Osteocyte (in vitro differentiated cells): Measurements from ENCODE around the gene INCA1. TPM values are rescaled to one million over a fixed set of nuclear protein-coding genes. Genes with fewer than 3 reads are reported as not detected.
"Not testable (repeated sequence)": the region's sequence is repeated elsewhere in the genome, so short reads cannot be mapped to it uniquely, and the experiment has no call there.

Experiments used
- DNase-seq: peaks from one replicate; pipeline ENCODE4 v3.0.0; 2021; ENCODE audit warnings: mixed read lengths; ENCODE audit not compliant: unreplicated experiment; ENCODE audit errors: extremely low spot score
- H3K27ac Mint-ChIP-seq: one replicate; pipeline ENCODE4 v1.8.0; 2021; ENCODE audit warnings: mild to moderate bottlenecking, mixed read lengths; ENCODE audit not compliant: unreplicated experiment
- H3K27me3 Mint-ChIP-seq: one replicate; pipeline ENCODE4 v1.8.0; 2021; ENCODE audit warnings: mixed read lengths; ENCODE audit not compliant: unreplicated experiment
- H3K36me3 Mint-ChIP-seq: one replicate; pipeline ENCODE4 v1.8.0; 2021; ENCODE audit warnings: mixed read lengths; ENCODE audit not compliant: unreplicated experiment
- H3K4me1 Mint-ChIP-seq: one replicate; pipeline ENCODE4 v1.8.0; 2021; ENCODE audit warnings: mixed read lengths; ENCODE audit not compliant: unreplicated experiment
- H3K4me3 Mint-ChIP-seq: one replicate; pipeline ENCODE4 v1.8.0; 2021; ENCODE audit warnings: mild to moderate bottlenecking, moderate library complexity, mixed read lengths; ENCODE audit not compliant: unreplicated experiment
- H3K9me3 Mint-ChIP-seq: one replicate; pipeline ENCODE4 v1.8.0; 2021; ENCODE audit warnings: mixed read lengths; ENCODE audit not compliant: unreplicated experiment
- CTCF ChIP-seq: fragments of 200-600 bp; sonication (generic); IDR thresholded peaks from 2 replicates; pipeline ENCODE4 v1.5.0; 2021; ENCODE audit warnings: antibody characterized with exemption, mild to moderate bottlenecking, moderate library complexity
- total RNA-seq: library from RNA; stranded (reverse); gene quantifications from 2 replicates; pipeline ENCODE4 v1.2.1, GENCODE V29; 2021

INCA1 gene
- total RNA-seq, 1 donor from 2014 or later, result 1.8 TPM

- Mint-ChIP-seq H3K4me3 (no peak overlapping the region), H3K27ac (no peak overlapping the region), H3K36me3 (no peaks in the 10 kb centered on the region), H3K27me3 (peaks cover 6% of the 10 kb centered on the region), H3K9me3 (no peaks in the 10 kb centered on the region), H3K4me1 (peaks cover 5% of the 10 kb centered on the region)
- no peak for TF ChIP-seq CTCF
- no peak for DNase-seq
Measured at GRCh38 chr17:5032865-5033264, 35.5 kb upstream of the INCA1 start.

GRCh38 chr17:5031365-5032082 lies 34.2 kb upstream of the INCA1 start:
- peak overlapping the region; percentile 76 for H3K27ac Mint-ChIP-seq
- peak; percentile 91 for DNase-seq
- peaks cover 6% of the 10 kb centered on the region for H3K27me3 Mint-ChIP-seq
- peaks cover 5% of the 10 kb centered on the region for H3K4me1 Mint-ChIP-seq
- no peaks in the 10 kb centered on the region for H3K9me3 Mint-ChIP-seq
- peak overlapping the region; percentile 70 for H3K4me3 Mint-ChIP-seq
- peak; percentile 69 for TF ChIP-seq CTCF
- no peaks in the 10 kb centered on the region for H3K36me3 Mint-ChIP-seq

- not testable (repeated sequence) for H3K9me3 Mint-ChIP-seq, H3K27ac Mint-ChIP-seq
Measured at GRCh38 chr17:5030168-5030567, 32.8 kb upstream of the INCA1 start.

GRCh38 chr17:5027916-5028315 lies 30.6 kb upstream of the INCA1 start:
- Mint-ChIP-seq H3K4me1 (peaks cover 5% of the 10 kb centered on the region), H3K36me3 (peaks cover 8% of the 10 kb centered on the region), H3K27ac (no peak overlapping the region), H3K4me3 (no peak overlapping the region), H3K9me3 (no peaks in the 10 kb centered on the region), H3K27me3 (no peaks in the 10 kb centered on the region)
- DNase-seq, result no peak
- TF ChIP-seq CTCF, result no peak

More at GRCh38 chr17:5030168-5030567, 32.8 kb upstream of the INCA1 start:
- H3K4me1 Mint-ChIP-seq, H3K36me3 Mint-ChIP-seq, H3K27me3 Mint-ChIP-seq, H3K4me3 Mint-ChIP-seq, DNase-seq: not testable (repeated sequence)

- no peak for DNase-seq
- Mint-ChIP-seq H3K4me3 (no peak overlapping the region), H3K4me1 (peaks cover 5% of the 10 kb centered on the region), H3K27me3 (no peaks in the 10 kb centered on the region), H3K36me3 (peaks cover 8% of the 10 kb centered on the region), H3K27ac (no peak overlapping the region), H3K9me3 (no peaks in the 10 kb centered on the region)
- no peak for TF ChIP-seq CTCF
Measured at GRCh38 chr17:5027299-5027698, 30.0 kb upstream of the INCA1 start.
